Measurements from ENCODE around the gene IL6R.

GRCh38 chr1:154495496-154496273 is 90.5 kb downstream of the IL6R start:
- TF ChIP-seq TCF7L2 (IDR thresholded peaks at IDR 0.05; ENCODE audit: low read depth, low read length) (no peak), CTCF (IDR thresholded peaks at IDR 0.05) (no peak), SIN3A (IDR thresholded peaks at IDR 0.05; ENCODE audit: borderline replicate concordance, insufficient read depth, low read depth, low read length) (no peak), POLR2AphosphoS5 (IDR thresholded peaks at IDR 0.05; ENCODE audit: low read depth, low read length) (no peak)

Data from Panc1 (cell line).